HG02884 (cell line): ENCODE measurements around the gene DNAH3.
"Not testable (repeated sequence)": the region's sequence is repeated elsewhere in the genome, so short reads cannot be mapped to it uniquely, and the experiment has no call there.

Experiments
- ATAC-seq: cut with Tn5 transposase; IDR thresholded peaks from one replicate; pipeline ENCODE4 v1.9.1; 2021; ENCODE audit warnings: mild to moderate bottlenecking, moderate library complexity; ENCODE audit not compliant: unreplicated experiment

Gene DNAH3

DNA sequence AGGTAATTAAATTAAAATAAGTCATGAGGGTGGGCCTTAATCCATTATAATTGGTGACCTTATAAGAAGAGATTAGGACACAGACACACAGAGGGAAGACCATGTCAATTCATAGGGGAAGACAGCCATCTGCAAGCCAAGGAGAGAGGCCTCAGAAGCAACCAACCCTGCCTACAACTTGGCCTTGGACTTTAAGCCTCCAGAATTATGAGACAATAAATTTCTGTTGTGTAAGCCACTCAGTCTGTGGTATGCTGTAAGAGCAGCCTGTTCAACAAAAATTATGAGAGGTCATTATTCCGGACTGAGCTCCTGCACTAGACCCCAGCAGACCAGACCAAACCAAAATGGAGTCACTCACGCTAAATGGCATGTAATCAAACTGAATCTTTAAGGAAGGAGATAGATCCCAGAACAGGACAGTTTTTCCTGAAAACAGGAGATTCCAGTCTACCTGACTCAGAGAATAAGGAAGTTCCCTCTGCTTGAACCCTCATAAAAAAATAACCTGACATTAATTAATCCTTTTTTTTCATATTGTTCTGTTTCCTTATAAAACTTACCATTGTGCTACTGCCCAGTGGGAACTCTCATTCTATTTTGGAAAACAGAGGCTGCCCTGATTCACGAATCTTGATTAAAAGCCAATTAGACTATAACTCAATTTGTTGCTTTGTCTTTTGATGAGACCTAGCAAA, 74.3 kb downstream of the DNAH3 start:
- no peak for ATAC-seq

GRCh38 chr16:21075252-21075651, 75.4 kb downstream of the DNAH3 start:
- no peak for ATAC-seq

GRCh38 chr16:21072976-21073375, 77.7 kb downstream of the DNAH3 start:
- ATAC-seq, result no peak

DNA sequence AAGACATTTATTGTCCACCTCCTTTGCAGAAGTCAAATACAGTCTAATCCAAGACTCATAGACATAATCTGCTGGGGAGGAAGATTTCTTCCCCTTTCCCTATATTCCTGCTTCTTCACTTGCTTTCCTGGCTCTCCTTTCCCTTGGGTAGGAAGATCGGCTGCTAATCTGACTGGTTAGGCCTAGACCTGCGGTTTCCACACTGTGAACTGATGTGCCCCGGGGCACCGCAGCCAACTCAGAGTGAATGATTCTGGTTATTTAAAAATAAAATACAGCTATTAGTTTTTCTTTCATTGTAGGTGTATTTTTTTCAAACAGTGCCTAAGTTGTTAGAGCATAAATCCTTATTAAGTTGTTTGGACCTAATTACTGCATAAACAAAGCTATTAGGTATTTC, 78.9 kb downstream of the DNAH3 start:
- ATAC-seq, result no peak

GRCh38 chr16:21070564-21070963, 80.1 kb downstream of the DNAH3 start:
- no peak for ATAC-seq

DNA sequence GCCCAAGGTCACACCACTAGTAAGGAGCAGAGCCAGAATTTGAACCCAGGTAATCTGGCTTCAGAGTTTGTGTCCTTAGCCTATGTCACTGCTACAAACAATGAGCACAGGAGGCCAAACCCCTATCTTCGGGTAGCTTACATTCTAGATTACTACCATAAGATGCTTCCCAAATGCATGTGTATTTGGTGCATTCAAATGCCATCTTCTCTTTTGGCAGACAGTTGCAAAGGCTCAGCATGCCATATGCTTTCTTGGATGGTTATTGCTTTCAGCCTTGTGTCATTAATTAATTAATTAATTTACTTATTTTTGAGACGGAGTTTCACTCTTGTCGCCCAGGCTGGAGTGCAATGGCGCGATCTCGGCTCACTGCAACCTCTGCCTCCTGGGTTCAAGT, 80.7 kb downstream of the DNAH3 start:
- no peak for ATAC-seq

DNA sequence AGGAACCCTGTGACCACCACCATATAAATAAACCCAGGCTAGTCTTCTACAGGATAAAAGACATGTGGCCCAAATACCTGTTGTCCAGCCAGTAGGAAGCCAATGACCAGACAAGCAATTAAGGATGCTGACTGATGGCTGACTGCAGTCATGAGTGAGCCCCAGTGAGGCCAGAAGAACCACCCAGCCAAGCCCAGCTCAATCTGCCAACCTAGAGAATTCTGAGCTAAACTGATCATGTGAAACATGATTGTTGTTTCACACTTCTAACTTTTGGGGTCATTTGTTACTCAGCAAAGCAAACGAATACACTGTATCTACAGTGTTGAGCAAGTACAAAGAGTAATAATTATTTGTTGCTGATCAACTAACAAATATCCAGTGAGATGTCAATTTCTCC, 86.4 kb downstream of the DNAH3 start:
- no peak for ATAC-seq

DNA sequence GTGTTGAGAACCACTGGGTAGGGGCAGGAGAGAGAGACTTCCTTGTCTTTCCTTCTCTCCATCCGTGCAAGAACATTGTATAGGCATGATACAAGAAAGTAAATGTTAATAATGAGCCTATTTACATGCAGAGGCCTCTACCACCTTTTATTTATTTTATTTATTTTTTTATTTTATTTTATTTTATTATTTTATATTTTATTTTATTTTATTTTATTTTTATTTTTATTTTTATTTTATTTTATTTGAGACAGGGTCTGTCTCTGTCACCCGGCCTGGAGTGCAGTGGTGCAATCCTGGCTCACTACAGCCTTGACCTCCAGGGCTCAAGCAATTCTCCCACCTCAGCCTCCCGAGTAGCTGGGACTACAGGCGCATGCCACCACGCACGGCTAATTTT, 87.3 kb downstream of the DNAH3 start:
- not testable (repeated sequence) for ATAC-seq

DNA sequence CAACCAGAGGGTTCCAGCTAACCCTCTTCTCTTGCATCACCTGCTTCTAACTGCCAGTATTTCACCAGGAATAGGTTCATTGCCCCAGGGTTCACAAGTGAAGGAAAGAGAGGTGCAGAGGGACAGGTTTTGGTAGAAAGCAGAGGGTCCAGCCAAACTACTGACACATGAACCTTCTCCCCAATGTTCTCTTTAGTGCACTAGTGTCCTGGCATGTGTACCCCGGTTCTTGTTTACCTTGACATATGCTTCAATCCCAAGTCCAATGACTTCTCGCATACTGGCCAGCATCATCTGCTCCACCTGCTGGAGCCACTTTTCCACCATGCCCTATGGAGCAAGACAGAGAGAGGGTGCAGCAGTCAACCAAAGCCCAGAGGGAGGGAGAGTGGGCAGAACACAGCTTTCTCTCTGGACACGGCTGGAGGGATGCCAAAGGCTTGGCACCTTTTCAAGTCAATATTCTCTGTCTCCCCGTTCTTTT, 90.6 kb downstream of the DNAH3 start:
- no peak for ATAC-seq

DNA sequence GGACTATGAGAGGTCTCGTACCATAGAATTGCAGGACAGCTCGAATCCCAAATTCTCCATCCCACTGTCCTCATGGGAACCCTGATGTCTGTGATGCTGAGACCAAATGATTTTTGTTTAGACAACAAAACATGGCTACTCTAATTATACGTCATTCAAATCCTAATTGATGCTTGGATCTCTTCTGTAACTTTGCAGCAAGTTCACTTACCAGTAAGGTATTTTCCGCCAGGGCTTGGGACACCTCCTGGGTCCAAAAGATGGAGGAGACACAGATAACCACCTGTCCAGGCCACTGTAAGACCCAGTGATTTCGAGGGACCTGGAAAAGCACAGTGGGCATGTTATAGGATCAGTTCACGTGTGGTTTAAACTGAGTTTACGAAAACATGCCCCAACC, 92.8 kb downstream of the DNAH3 start:
- no peak for ATAC-seq

GRCh38 chr16:21056396-21056795, 94.2 kb downstream of the DNAH3 start:
- no peak for ATAC-seq

GRCh38 chr16:21055738-21056137, 94.9 kb downstream of the DNAH3 start:
- not testable (repeated sequence) for ATAC-seq

GRCh38 chr16:21053590-21053989, 97.1 kb downstream of the DNAH3 start:
- no peak for ATAC-seq

GRCh38 chr16:21048091-21048912, 102.3 kb downstream of the DNAH3 start:
- not testable (repeated sequence) for ATAC-seq

- ATAC-seq, result no peak
These were observed 112.4 kb downstream of the DNAH3 start for GRCh38 chr16:21038197-21038596.

- no peak for ATAC-seq
These were observed 112.9 kb downstream of the DNAH3 start for GRCh38 chr16:21037736-21038135.

DNA sequence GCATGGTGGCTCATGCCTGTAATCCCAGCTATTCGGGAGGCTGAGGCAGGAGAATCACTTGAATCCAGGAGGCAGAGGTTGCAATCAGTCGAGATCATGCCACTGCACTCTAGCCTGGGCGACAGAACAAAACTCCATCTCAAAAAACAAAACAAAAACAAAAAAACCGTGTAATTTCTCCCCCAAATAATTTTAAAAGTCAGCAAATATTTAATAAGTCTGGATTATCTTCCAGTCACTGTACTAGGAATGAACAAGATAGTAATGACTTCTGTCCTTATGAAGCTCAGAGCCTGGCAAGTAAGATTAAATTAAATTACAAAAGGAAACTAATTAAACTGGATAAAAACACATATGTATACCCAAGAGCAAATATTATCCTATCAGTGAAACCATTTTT, 113.5 kb downstream of the DNAH3 start:
- no peak for ATAC-seq

DNA sequence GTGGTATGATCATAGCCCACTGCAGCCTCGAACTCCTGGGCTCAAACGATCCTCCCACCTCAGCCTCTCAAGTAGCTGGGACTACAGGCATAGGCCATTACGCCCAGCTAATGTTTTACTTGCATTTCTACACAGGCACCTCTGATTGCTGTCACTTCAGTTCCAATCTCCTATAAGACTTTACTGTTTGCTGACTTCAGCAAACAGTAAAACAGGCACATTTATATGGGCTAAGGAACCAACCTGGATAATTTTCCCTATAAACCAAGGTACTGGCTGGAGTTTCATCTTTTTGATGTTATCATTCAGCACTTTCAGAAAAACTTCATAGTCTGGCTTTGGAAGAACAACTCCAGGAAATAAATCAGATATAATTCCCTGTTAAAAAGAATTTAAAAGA, 114.2 kb downstream of the DNAH3 start:
- no peak for ATAC-seq

DNA sequence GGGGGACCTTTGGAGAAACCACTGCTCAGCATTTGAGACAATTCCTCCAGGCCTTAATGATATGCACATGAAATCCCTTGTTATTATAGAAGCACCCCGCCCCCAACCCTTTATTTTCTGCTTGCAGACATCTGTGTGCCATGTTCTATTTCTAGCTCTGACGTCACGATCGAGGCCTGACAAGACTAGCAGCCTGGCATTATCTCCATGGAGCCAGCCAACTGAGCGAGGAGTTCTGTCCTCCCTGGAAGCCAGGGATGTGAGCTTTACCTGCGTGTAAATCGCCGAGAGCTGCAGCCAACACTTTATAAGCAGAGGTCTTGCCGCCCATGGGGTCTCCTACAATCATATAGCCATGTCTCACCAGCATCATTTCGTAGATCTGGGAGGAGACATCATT, 116.9 kb downstream of the DNAH3 start:
- ATAC-seq, result no peak

DNA sequence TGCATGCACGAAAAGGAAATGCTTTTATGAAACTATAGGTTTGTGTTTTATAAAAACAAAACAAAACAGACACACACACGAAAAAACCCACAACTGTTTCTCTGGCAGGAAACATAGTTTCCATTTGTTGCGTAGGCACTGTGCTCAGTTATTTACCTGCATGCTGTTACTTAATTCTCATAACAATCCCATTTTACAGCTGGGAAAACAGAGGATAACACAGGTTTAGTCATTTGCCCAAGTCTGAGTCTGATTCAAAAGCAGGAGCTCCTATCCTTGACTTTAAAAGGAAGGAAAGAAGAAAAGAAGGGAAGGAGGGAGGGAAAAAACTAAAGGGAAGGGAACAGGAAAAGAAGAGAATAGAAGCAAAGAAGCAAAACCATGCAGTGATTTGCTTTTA, 117.4 kb downstream of the DNAH3 start:
- no peak for ATAC-seq

DNA sequence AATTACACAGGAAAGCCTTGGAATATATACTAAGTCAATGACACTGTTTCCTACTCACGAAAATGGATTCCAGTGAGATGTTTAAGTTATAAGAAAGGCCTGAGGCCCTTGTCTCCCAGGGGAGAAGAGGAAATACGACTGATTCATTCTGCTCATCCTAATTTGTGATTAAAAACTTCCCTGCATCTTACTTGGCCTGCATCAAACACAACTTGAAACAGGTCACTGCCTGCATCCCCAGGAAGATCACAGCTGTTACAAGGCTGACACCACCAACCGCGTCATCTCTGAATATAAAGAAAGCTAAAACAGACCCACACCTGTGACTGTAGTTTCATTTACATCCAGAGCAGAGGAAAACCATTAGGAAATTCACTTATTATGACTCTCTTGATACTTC, 121.9 kb downstream of the DNAH3 start:
- ATAC-seq, result no peak

DNA sequence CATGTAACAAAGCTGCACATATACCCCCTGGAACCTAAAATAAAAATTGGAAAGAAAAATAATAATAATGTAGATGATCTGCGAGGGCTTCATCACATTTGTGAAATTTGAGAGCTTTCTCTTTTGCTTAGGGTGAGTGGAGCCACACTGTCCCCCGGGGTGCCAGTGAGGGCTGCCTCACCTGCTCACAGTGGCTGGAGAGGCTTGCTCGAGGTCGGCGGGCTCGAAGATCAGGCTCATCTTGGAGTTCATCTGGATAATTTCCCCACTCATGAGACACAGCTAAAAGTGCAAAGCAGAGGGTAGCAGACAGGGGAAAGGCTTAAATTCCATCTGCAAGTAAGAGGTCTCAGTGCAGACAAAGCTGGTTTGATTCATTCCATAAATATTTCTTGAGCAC, 123.8 kb downstream of the DNAH3 start:
- no peak for ATAC-seq
